HG02852 (cell line): ENCODE data around the gene PKD1L1.
"Not testable (repeated sequence)": the region's sequence is repeated elsewhere in the genome, so short reads cannot be mapped to it uniquely, and the experiment has no call there.

Experiments used
- ATAC-seq: cut with Tn5 transposase; IDR thresholded peaks from one replicate; pipeline ENCODE4 v1.9.1; 2021; ENCODE audit warnings: mild to moderate bottlenecking, moderate library complexity; ENCODE audit not compliant: unreplicated experiment

PKD1L1 gene

DNA sequence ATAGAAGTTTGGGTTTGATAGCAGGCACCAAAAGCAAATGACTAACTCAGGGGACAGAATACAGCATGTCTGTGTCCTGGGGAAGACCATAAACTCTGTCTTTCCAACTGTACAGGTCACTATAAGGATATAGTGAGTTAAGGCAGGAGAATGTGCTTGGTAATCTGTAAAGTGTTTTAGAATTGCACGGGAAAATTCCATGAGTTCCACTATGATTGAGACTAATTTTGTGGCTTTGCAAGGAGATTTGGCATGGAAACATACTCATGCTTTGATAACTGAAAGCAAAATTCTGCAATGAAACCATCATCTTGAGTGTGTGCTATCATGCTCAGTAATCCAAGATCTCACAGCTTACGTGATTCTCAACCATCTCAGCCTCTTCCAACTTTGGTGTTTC is 152.6 kb downstream of the PKD1L1 start:
- ATAC-seq = no peak

GRCh38 chr7:47795126-47795525 is 153.1 kb downstream of the PKD1L1 start:
- not testable (repeated sequence) for ATAC-seq

DNA sequence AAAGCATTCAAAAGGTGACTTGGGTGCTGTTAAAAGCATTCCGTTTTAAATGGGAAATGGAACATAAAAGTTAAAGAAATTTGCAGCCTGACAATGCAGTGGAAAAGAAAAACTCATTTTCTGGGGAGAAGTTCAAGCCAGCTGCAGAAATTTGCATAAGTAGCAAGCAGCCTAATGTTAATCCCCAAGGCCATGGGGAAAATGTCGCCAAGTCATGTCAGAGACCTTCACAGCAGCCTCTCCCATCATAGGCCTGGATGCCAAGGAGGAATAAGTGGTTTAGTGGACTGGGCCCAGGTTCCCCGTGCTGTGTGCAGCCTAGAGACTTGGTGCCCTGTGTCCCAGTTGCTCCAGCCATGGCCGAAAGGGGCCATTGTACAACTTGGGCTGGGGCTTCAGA is 154.2 kb downstream of the PKD1L1 start:
- no peak for ATAC-seq

DNA sequence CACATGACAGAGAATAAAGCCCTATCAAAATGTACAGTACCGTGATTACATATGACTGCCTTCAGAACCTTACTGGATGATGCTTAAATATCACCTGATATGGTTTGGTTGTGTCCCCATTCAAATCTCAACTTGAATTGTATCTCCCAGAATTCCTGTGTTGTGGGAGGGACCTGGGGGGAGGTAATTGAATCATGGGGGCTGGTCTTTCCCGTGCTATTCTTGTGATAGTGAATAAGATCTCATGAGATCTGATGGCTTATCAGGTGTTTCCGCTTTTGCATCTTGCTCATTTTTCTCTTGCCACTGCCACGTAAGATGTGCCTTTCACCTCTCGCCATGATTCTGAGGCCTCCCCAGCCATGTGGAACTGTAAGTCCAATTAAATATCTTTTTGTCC is 155.1 kb downstream of the PKD1L1 start:
- not testable (repeated sequence) for ATAC-seq

DNA sequence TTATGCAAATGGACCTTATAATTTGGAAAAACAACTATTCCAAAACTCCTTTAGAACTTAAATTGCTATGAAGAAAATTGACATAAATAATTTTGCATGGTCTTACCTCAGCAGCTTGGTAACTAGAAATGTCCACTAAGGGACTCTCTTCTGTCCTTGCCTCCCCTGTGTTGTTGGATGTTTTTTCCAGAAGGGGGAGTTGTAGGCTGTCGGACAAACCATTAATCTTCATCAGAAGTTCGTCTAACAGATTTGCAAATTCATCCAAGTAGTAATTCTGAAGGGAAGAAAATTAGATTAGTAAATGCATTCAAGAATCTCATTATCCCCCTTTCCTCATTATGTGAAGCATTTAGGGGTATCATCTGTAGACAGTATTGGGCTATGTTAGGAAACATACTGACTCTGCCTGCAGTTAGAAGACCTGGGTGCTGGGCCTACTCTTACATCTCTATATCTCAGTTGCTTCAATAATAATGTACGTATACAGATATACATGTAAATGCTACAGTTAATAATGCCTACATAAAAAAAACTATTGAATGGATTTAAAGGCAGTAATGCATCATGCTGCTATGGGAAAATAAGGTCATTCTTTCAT is 155.6 kb downstream of the PKD1L1 start:
- ATAC-seq = no peak

- ATAC-seq = no peak
These were observed 156.6 kb downstream of the PKD1L1 start for GRCh38 chr7:47791682-47792081.

DNA sequence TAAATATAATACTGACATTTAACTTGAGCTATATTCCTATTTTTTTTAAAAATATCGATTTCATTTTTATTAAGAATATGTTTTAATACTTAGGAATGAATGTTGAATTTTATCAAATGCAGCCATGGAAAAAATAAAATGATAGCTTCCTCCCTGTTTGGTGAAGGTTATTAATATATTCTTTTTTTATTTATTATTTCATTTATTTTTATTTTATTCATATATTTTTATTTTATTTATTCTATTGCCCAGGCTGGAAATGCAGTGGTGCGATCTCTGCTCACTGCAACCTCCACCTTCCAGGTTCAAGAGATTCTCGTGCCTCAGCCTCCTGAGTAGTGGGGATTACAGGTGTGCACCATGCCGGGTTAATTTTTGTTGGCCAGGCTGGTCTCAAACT is 160.2 kb downstream of the PKD1L1 start:
- no peak for ATAC-seq

DNA sequence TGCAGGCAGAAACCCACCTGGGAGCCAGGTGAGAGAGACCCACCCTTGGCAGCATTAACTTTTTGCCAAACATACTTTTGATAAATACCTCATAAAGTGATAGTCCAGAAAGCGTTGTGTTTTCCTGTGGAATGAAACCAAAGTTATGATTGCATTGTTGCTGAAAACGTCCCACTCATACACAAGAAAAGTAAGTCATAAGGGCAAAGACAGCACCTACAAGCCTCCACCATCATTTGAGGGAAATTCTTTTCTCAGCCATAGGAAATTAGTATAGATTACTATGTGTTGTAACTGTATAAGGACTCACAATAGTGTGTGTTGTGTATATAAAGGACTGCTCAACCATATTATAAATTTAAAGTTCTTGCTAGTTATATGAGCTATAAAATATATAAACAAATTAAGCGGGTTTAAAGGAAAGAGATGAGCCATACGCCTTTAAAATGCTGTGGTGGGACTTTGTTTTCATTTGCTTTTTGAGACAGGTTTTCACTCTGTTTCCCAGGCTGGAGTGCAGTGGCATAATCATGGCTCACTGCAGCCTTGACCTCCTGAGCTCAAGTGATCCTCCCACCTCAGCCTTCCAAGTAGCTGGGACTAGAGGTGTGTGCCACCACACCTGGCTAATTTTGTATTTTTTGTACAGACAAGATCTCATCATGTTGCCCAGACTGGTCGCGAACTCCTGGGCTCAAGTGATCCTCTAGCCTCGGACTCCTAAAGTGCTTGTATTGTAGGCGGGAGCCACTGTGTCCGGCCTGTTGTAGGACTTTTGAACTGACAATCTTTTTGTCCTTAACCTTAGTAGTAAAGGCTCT is 160.8 kb downstream of the PKD1L1 start:
- ATAC-seq = no peak

- no peak for ATAC-seq
These were observed 161.6 kb downstream of the PKD1L1 start for GRCh38 chr7:47786557-47787248.

DNA sequence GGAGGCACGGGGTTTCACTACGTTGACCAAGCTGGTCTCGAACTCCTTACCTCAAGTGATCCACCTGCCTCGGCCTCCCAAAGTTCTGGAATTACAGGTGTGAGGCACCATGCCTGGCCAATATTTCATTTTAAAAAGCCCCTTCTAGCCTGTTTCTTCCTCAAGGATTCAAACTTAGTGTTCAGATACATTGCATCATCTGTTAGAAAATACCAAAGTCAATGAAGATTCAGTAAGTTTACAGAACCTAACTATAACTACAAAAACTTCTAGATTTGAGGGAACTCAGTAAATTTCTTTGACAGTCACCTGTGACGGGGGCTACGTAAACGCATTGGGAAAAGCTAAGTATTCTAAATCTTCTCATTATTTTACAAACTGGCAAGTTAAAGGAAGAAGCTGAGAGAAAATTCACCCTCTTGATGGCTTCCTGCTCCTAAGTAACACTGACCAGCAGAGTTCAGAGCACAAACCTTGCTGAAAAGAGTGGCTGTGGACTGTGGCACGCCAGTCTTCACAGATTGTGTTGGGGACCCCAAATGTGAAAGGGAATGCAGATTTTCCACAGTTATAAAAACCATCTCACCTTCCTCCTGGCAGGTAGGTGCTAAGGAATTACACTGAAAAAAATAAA is 162.2 kb downstream of the PKD1L1 start:
- no peak for ATAC-seq

DNA sequence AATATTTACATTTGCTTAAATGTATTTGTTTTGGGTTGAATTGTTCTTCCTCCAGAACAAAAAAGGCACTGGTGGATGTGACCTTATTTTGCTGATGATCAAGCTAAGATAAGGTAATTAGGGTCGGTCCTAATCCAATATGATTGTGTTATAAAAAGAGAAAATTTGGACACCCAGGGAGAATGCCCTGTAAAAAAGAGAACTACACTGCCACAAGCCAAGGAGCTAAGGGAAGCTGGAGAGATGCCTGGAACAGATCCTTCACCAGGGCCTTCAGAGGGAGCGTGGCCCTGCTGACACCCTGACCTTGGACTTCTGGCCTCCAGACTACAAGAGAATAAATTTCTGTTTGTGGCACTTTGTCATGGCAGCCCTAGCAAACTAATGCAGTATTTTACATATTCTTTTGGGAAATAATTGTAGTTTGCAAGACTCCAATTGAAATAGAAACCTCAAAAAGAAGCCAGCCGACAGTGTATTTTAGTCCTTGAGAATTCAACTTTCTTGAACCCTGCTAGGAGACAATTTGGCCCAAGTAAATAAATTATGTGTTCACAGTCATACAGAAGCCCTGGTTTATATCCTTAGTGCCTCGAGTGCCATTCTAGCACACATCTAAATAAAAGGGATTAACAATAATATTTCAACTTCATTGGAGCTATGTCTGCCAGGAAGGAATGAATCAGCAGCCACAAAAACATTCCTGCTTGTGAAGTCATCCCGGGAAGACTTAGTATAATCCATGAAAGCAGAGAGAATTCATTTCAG is 164.6 kb downstream of the PKD1L1 start:
- no peak for ATAC-seq

DNA sequence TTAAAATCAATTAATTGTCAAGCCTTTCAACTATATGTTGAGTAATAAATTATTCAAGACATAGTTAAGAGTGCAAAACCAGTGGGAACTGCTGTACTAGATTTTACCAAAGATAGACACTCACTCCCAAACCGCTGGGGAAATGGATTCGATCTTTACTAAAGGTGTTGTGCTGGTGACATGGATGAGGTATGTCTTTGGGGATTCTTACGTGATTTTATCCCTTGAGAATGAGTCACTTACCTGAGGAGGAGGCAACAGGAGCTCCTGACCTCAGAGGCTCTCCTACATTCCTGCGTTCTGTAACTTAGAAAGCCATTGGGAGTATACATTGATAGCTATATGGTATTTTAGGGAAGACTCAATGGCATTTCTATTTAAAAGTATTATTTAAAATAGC is 165.5 kb downstream of the PKD1L1 start:
- ATAC-seq = no peak

GRCh38 chr7:47782022-47782421 is 166.2 kb downstream of the PKD1L1 start:
- ATAC-seq = no peak

- ATAC-seq = no peak
These were observed 167.7 kb downstream of the PKD1L1 start for GRCh38 chr7:47780555-47780954.

DNA sequence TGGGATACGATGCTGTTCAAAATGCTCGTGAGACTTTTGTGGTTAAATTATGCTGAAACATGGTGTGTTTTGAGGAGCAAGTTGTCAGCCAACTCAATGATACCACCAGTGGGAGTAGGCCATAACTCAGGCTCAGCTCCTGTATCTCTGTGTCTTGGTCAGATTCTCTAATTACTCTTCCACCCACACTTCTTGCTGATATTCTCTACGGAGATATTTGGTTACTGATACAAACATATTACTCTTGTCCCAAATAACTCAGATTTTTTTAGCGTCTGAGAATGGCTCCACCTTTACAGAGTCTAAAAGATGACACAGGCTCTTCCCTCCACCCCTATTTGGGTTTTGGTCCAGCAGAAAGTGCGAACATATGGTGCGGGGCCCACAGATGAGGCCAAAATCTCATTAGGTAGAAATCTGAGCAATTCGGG is 168.9 kb downstream of the PKD1L1 start:
- ATAC-seq = no peak

DNA sequence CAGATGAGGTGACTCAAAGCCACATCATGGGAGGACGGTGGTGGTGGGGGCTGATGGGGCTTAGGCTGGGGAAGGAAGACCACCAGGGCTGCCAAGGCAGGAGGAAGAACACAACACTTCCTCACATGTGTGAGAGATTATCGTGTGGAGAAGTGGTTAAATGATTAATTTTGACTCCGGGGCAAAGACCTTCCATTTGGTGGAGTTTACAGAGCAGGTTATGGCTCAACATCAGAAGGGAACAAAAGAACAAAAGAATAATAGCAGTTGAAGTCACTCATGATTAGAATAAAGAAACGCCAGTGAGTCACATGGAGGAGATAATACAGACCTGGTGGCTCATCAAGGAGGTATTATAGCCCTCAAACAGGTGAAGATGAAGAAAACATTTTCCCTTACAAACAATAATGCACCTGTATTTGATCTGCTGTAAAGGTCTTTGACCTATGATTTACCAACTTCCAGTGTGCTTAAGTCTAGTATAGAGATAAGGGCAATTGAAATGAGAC is 170.1 kb downstream of the PKD1L1 start:
- no peak for ATAC-seq

- ATAC-seq = no peak
These were observed 170.6 kb downstream of the PKD1L1 start for GRCh38 chr7:47777531-47778152.

DNA sequence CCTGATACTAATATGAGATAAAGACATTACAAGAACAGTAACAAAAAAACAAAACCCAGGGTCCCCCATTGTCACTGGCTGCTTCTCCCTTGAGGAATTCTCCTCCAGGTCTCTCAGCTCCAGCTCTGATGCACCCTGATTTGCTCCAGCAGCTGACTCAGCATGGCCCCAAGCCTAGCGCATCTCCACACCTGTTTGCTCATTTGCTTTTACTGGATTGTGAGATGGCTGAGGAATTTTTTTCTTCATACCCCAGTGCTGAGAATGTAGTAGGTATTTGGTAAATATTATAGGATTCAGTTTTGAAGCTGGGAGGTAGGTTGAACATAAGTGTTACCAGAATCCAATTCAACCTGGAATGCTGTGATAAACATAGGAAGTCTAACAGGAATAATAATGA is 171.9 kb downstream of the PKD1L1 start:
- no peak for ATAC-seq

GRCh38 chr7:47775238-47775637 is 173.0 kb downstream of the PKD1L1 start:
- no peak for ATAC-seq

DNA sequence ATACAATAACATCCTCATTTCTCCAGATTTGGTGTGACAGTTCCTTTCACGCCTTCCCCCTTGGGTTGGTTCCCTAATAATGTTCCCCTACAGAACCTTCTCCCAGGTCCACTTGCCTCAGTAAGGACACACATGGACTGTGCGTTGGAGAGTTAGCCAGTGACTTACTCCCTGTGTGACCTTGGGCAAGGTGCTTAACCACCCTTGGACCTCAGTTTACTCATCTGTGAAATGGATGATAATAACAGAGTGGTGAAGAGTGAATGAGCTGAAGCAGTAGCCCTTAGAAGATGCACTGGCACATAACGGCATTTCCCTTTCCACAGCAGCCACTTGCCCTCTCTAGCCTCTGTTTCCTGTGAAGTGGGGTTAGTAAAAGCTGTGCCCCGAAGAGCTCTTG is 175.8 kb downstream of the PKD1L1 start:
- no peak for ATAC-seq
